Calu3 (cell line): ENCODE measurements around the gene PARD3. TPM values are rescaled to one million over a fixed set of nuclear protein-coding genes. Genes with fewer than 3 reads are reported as not detected.

Source experiments
- BruUV-seq: library from RNA; stranded (reverse); fragments of 400-500 nt; replicated peaks from 2 replicates; lab custom pipeline; 2021; lab: Mats Ljungman, UMichigan
- CTCF ChIA-PET: fragments of 300-600 bp; sonication (Branson Sonifier 250); formaldehyde crosslinking; loops from one replicate; lab custom pipeline; 2022; ENCODE audit warnings: antibody characterized with exemption; lab: Charles Lee
- DNase-seq: peaks from one replicate; pipeline ENCODE4 v3.0.0; 2022
- H3K27ac Mint-ChIP-seq: one replicate; pipeline ENCODE4 v1.8.0; 2022; ENCODE audit warnings: mixed read lengths; ENCODE audit not compliant: unreplicated experiment
- H3K27me3 Mint-ChIP-seq: one replicate; pipeline ENCODE4 v1.8.0; 2022; ENCODE audit warnings: mixed read lengths; ENCODE audit not compliant: unreplicated experiment
- H3K36me3 Mint-ChIP-seq: one replicate; pipeline ENCODE4 v1.8.0; 2022; ENCODE audit warnings: mild to moderate bottlenecking, moderate library complexity, mixed read lengths; ENCODE audit not compliant: insufficient read depth, unreplicated experiment
- H3K4me1 Mint-ChIP-seq: one replicate; pipeline ENCODE4 v1.8.0; 2022; ENCODE audit warnings: mild to moderate bottlenecking, low read depth, mixed read lengths; ENCODE audit not compliant: unreplicated experiment
- H3K4me3 Mint-ChIP-seq: one replicate; pipeline ENCODE4 v1.8.0; 2022; ENCODE audit warnings: mild to moderate bottlenecking, low read depth, moderate library complexity, mixed read lengths; ENCODE audit not compliant: unreplicated experiment
- H3K9me3 Mint-ChIP-seq: one replicate; pipeline ENCODE4 v1.8.0; 2022; ENCODE audit warnings: low read depth, mixed read lengths; ENCODE audit not compliant: unreplicated experiment
- CTCF ChIP-seq: fragments of 200-600 bp; IDR thresholded peaks from one replicate; pipeline ENCODE4 v1.8.0; 2022; ENCODE audit warnings: antibody characterized with exemption; ENCODE audit not compliant: unreplicated experiment
- intact Hi-C: fragments of 100-400 bp; cut with micrococcal nuclease; formaldehyde crosslinking; loops from one replicate; pipeline ENCODE4 v1.10.0; 2022; ENCODE audit not compliant: unreplicated experiment
- total RNA-seq: library from RNA; stranded (reverse); gene quantifications from 2 replicates; pipeline ENCODE4 v1.2.3, GENCODE V29; 2022

PARD3 gene
- total RNA-seq, 1 experiment from 2014 or later = 62.4 TPM

GRCh38 chr10:34348917-34349485 lies 466.1 kb downstream of the PARD3 start:
- no TSS peak for BruUV-seq
- Mint-ChIP-seq H3K9me3 (no peaks in the 10 kb centered on the region), H3K4me3 (no peak overlapping the region), H3K27ac (no peak overlapping the region), H3K4me1 (peaks cover 16% of the 10 kb centered on the region), H3K27me3 (no peaks in the 10 kb centered on the region), H3K36me3 (no peaks in the 10 kb centered on the region)
- intact Hi-C loops = no loop called here
- no peak for TF ChIP-seq CTCF
- no peak for DNase-seq
- CTCF ChIA-PET = interaction anchor here (0.7 to 1.0 kb wide), 2 partner anchors 16 to 371 kb away, joined by 4 read pairs; no protein-coding TSS in a partner anchor

DNA sequence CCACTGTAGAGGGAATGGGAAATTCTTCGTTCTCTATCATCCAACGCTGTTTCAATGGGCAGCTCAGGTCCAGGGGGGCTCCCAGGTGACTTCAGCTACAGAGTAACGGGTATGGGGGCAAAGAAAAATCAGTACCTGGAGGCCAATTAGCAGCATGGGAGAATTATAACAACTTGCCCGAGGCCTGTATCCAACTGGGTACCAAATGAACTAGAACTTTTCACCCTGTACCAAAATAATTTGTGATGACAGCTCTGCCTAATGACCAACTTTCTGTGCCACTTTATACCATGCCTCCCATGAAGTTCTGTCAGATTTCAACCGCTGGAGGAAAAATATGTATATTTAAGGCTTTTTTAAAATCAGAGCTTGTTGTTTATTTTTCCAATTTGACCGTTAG lies 467.1 kb downstream of the PARD3 start:
- CTCF ChIA-PET = no interaction called here
- H3K4me3 Mint-ChIP-seq = no peak overlapping the region
- DNase-seq = no peak
- H3K4me1 Mint-ChIP-seq = peaks cover 16% of the 10 kb centered on the region
- no TSS peak for BruUV-seq
- H3K9me3 Mint-ChIP-seq = no peaks in the 10 kb centered on the region
- H3K36me3 Mint-ChIP-seq = no peaks in the 10 kb centered on the region
- intact Hi-C loops = no loop called here
- no peak overlapping the region for H3K27ac Mint-ChIP-seq
- H3K27me3 Mint-ChIP-seq = no peaks in the 10 kb centered on the region
- no peak for TF ChIP-seq CTCF

DNA sequence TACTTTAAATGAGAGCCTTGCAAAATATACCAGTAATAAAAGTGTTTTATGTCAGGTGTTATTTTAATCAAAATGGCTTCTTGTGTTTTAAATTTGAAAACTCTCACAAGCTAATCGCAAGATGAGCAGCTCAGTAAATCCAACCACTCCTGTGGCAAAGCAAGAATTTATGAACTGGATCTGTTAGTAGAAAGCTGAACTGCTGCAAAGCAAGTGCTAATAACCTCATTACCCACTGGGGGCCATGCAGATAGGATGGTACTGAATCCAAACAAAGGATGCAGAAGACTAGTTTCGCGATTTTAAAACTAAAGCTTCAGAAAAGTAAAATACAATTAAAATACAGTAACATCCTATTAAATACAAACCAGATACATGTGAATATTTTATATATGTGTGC lies 468.0 kb downstream of the PARD3 start:
- CTCF ChIA-PET = no interaction called here
- intact Hi-C loops = no loop called here
- DNase-seq = no peak
- no peaks in the 10 kb centered on the region for H3K27me3 Mint-ChIP-seq
- no peak overlapping the region for H3K27ac Mint-ChIP-seq
- no peaks in the 10 kb centered on the region for H3K9me3 Mint-ChIP-seq
- H3K36me3 Mint-ChIP-seq = no peaks in the 10 kb centered on the region
- no TSS peak for BruUV-seq
- no peak overlapping the region for H3K4me3 Mint-ChIP-seq
- H3K4me1 Mint-ChIP-seq = peaks cover 16% of the 10 kb centered on the region
- TF ChIP-seq CTCF = no peak

DNA sequence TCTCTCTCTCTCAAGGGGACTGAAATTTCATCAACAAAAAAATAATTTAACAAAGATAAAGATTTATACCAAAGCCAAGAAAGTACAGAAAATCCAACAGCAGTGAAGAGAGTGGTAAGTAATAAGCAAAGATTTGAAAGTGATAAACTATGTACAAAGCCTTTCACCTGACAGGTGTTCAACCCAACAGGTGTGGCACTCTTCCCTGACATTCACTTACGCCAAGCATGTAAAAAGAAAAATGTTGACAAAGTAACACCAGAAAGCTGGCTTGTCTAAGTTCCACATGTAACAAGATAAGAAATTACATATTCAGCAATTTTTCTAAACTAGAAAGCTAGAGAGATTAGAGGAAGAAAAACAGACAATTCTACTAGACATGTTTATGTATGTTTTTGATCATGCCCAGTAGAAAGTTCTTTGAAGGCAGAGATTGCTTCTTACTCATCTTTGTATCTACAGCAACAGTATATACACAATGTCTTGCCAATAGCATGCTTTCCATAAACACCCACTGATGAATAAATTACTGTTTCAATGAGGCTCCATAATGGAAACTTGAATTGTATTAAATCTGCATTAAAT lies 468.5 kb downstream of the PARD3 start:
- no peaks in the 10 kb centered on the region for H3K36me3 Mint-ChIP-seq
- no TSS peak for BruUV-seq

More for the DNA sequence above, 468.5 kb downstream of the PARD3 start:
- CTCF ChIA-PET = no interaction called here
- Mint-ChIP-seq H3K27me3 (no peaks in the 10 kb centered on the region), H3K27ac (no peak overlapping the region), H3K4me1 (peaks cover 16% of the 10 kb centered on the region), H3K4me3 (no peak overlapping the region), H3K9me3 (no peaks in the 10 kb centered on the region)
- intact Hi-C loops = no loop called here
- no peak for DNase-seq
- no peak for TF ChIP-seq CTCF
